GM21528 (cell line): ENCODE data around the gene MOB3A.
"Not testable (repeated sequence)": the region's sequence is repeated elsewhere in the genome, so short reads cannot be mapped to it uniquely, and the experiment has no call there.

Source experiments
- ATAC-seq: cut with Tn5 transposase; IDR thresholded peaks from one replicate; pipeline ENCODE4 v1.9.1; 2021; ENCODE audit warnings: mild to moderate bottlenecking, moderate library complexity; ENCODE audit not compliant: unreplicated experiment, low FRiP score

Gene MOB3A

GRCh38 chr19:2037651-2038255 is 58.4 kb downstream of the MOB3A start:
- ATAC-seq = no peak

- ATAC-seq = no peak
Measured at GRCh38 chr19:2036424-2036823, 59.7 kb downstream of the MOB3A start.

DNA sequence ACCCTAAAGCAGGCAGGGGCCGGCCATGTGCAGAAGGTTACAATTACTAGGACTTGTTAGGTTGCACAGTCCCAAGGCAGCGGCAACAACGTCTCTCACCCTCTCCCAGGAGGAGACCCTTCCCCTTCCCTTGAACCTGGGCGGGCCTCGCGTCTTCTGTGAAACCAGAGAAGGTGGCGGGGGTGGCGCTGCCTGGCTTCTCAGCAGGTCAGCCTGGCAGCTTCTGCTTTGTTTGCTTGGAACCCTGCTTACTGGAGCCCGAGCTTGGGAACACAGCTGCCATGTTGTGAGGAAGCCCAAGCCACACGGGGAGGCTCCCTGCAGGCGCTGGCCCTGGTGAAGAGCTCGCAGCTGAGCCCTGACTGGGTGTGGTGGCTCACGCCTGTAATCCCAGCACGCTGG is 60.5 kb downstream of the MOB3A start:
- no peak for ATAC-seq

DNA sequence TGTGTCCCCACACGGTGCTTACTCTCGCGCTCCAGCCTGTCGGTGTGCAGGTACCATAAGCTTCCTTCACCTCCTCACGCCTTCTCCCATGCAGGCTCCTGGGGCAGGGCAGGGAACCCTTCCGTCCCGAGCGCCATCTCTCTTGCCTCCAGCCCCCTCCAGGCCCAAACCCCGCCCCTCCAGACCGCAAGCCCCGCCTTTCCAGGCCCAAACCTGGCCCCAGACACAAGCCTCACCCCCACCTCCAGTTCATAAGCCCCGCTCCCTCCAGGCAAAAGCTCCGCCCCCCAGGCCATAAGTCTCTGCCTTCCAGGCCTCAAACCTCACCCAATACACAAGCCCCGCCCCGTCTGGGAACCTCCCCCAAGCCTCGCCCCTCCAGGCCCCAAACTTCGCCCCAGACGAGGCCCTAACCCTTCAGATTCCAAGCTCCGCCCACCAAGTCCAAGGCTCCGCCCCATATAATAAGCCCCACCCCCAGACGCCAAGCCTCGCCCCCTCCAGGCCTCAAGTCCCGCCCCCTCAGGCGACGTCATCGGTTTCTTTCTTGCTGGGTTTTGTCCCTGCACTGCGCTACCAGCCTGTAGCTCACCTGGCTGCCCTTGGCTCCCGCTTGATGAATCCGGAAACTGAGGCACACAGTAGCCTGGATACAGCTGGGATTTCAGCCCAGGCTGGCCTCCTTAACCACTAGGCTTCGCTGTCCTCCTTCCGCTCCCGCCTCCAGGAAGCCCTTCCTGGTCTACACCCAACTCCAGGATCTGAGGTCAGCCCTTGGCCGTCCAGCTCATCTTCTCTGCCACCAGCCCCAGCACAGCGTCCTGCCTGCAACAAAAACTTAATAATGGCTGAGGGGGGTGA is 61.2 kb downstream of the MOB3A start:
- ATAC-seq = no peak

DNA sequence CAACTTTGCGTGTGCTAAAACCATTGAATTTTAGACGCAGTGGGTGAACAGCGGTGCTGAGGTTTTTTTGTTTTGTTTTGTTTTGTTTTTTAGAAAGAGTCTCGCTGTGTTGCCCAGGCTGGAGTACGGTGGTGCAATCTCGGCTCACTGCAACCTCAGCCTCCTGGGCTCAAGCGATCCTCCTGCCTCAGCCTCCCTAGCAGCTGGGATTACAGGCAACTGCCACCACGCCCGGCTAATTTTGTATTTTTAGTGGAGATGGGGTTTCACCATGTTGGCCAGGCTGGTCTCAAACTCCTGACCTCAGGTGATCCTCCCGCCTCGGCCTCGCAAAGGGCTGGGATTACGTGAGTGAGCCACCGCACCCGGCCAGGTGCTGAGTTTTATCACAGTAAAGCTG is 61.9 kb downstream of the MOB3A start:
- not testable (repeated sequence) for ATAC-seq

GRCh38 chr19:2033825-2034159 is 62.3 kb downstream of the MOB3A start:
- ATAC-seq = no peak

GRCh38 chr19:2033115-2033824 is 62.9 kb downstream of the MOB3A start:
- ATAC-seq = no peak

- no peak for ATAC-seq
Measured at GRCh38 chr19:2032296-2032941, 63.7 kb downstream of the MOB3A start.

- ATAC-seq = no peak
Measured at GRCh38 chr19:2027361-2027760, 68.8 kb downstream of the MOB3A start.

GRCh38 chr19:2026770-2027169 is 69.4 kb downstream of the MOB3A start:
- no peak for ATAC-seq

GRCh38 chr19:2022289-2022688 is 73.8 kb downstream of the MOB3A start:
- ATAC-seq = no peak

DNA sequence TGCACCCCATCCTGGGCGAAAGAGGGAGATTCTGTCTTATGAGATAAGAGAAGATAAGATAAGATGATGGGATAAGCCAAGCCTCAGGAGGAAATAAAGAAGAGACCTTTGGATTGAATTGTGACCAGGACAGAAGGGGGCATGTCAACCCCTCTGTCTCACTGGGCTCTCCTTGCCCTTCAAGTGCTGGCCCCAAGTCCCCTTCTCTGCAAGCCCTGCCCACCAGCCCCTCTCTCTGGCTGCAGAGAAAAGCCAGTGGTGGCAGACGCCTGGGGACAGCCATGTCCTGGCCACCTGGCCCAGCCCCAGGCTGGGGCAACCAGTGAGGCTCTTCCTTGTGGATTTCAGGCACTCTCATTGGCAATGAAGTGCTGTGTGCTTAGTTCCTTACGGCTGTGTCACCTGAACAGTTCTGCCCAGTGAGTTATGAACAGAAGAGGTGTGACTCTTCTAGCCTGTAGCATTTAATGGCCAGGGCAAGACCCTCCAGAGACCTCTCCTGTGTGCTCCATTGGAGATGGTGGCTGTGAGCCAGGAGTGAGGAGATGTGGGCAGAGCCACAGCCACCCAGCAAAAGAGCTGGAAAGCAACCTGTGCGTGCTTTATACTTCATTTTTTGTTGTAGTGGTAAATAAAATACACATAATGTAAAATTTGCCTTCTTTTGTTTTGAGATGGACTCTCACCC is 74.5 kb downstream of the MOB3A start:
- ATAC-seq = no peak
